Psoas muscle (tissue), 8 donors: ENCODE results near the gene C12orf57. TPM values are rescaled to one million over a fixed set of nuclear protein-coding genes. Genes with fewer than 3 reads are reported as not detected.

Experiments
- ATAC-seq, 4 donors: fragments of 200-7000 bp; cut with Tn5 transposase; one replicate each; pipeline ENCODE4 v1.9.1; 2020; ENCODE audit warnings: moderate library complexity in 3 of 4, mild to moderate bottlenecking in 2 of 4
- DNase-seq, 2 donors: peaks; one replicate each; pipeline ENCODE4 v3.0.0-alpha.2; 2020
- H3K27ac ChIP-seq: fragments of 200-600 bp; one replicate; pipeline ENCODE4 v1.8.0; 2022
- H3K27me3 ChIP-seq, 3 donors: fragments of 200-600 bp in 1 of 3; one replicate each; pipeline versions ENCODE4 v1.6.1 to v1.8.0; 2013 to 2022; ENCODE audit warnings: low read length in 2 of 3, mild to moderate bottlenecking in 2 of 3, moderate library complexity in 1 of 3; ENCODE audit not compliant: insufficient read depth in 3 of 3
- H3K36me3 ChIP-seq, 2 donors: fragments of 200-600 bp in 1 of 2; one replicate each; pipeline versions ENCODE4 v1.6.1 to v1.8.0; 2013 to 2022; ENCODE audit warnings: low read depth in 1 of 2, mild to moderate bottlenecking in 1 of 2, moderate library complexity in 1 of 2; ENCODE audit not compliant: insufficient read depth in 1 of 2
- H3K4me1 ChIP-seq: fragments of 200-600 bp; one replicate; pipeline ENCODE4 v1.8.0; 2022
- H3K4me3 ChIP-seq: fragments of 200-600 bp; one replicate; pipeline ENCODE4 v1.8.0; 2022; ENCODE audit warnings: mild to moderate bottlenecking
- H3K9me3 ChIP-seq: fragments of 200-600 bp; one replicate; pipeline ENCODE4 v1.8.0; 2022
- CTCF ChIP-seq: fragments of 200-600 bp; IDR thresholded peaks from one replicate; pipeline ENCODE4 v1.8.0; 2022; ENCODE audit warnings: antibody characterized with exemption
- WGBS, 3 donors: extraction: QIAGEN DNeasy Blood & Tissue Kit; methylation state at CpG; one replicate each; pipeline versions ENCODE4 v1.1.6 to v1.1.7; 2013; 5-methylcytosine and 5-hydroxymethylcytosine counted together
- intact Hi-C, 2 donors: fragments of 100-400 bp; cut with DNase I; formaldehyde crosslinking; loops; one replicate each; pipeline versions ENCODE4 v1.11.0 to v1.14.2; 2022
- polyA plus RNA-seq, 3 donors: library from polyadenylated mRNA; stranded (reverse); fragments of 200-250 nt; gene quantifications; one replicate each; pipeline ENCODE4 v1.2.3, GENCODE V29; 2013
- total RNA-seq, 4 donors: library from RNA; stranded (reverse); fragmentation: NEBNext Ultra II Directional in 2 of 4; extraction: Animal tissue kit (Norgen Biotek cat#: 25700) in 2 of 4; gene quantifications; one replicate each; pipeline versions ENCODE4 v1.2.1 to v1.2.4, GENCODE V29; 2021 to 2023
- donor health status: healthy with polysubstance abuse.
- donor health status: DM: no; HTN: no; CAD: no; lungs with moderate emphysema.
- donor health status: Bipolar disorder and iron deficiency.
- donor health status: healthy.
- donor health status: DM: yes; HTN: yes; CAD: no.
- donor health status: DM: no; HTN: no; CAD: no.
- donor health status: DM: no; HTN: no; CAD: no.
- donor health status: DM: yes; HTN: yes; CAD: no.

Gene C12orf57
- total and polyA plus RNA-seq, 7 donors, result 80.4 to 269 (median 110) TPM

DNA sequence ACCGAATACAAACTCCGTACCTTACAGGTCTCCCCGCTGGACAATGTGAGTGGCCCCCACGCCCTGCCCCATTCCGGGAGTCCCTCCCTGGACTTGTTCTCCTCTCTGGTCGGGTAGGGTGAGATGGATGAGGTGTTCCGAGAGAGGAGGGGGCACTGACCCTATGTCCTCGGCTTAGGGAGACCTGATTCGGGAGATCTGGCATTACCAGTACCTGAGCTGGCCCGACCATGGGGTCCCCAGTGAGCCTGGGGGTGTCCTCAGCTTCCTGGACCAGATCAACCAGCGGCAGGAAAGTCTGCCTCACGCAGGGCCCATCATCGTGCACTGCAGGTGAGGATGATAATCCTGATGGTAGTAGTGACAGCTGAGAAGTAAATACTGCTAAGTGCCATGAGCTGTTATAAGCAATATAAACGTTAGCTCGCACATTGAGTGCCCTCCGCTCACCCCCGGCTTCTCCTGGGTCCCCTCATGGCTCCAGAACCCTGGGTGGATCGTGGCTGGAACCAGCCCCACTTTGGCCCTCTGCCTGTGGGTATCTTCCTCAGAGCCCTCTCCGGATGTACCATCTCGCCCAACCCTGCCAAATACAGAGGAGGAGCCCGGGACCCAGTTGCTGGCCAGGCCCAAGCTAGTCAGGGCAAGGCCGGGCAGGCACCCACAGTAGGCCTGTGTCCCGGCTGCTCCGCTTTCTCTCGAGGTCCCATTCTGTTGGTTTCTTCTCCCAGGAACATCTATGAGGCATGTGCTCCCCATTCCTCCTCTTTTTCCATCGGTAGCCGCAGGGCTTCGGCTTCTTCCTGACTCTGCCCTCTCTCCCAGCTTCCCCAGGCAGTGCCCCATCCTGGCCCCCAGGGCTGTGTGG is 14.2 kb downstream of the C12orf57 start:
- intact Hi-C loops, result no loop called here

GRCh38 chr12:6958609-6959057 is 14.8 kb downstream of the C12orf57 start:
- ATAC-seq (no peak), DNase-seq (peak in 1 of 2 donors; percentile 39)
- no peak overlapping the region for H3K4me3 ChIP-seq
- H3K27me3 ChIP-seq, result no peaks in the 10 kb centered on the region
- H3K9me3 ChIP-seq, result no peaks in the 10 kb centered on the region
- no peaks in the 10 kb centered on the region for H3K36me3 ChIP-seq
- peak overlapping the region; percentile 53 for H3K27ac ChIP-seq
- WGBS, 3 donors, result 57 to 71% (median 66%) methylated on average over 10 of the region's 10 CpGs
- intact Hi-C loops, result no loop called here
- no peak for TF ChIP-seq CTCF
- H3K4me1 ChIP-seq, result peaks cover 10% of the 10 kb centered on the region

More for the DNA sequence above, 14.2 kb downstream of the C12orf57 start:
- 85 to 89% (median 86%) methylated on average over 28 of the region's 28 CpGs for WGBS, 3 donors
- no peaks in the 10 kb centered on the region for H3K36me3 ChIP-seq
- H3K4me1 ChIP-seq, result peaks cover 10% of the 10 kb centered on the region
- DNase-seq (peak in 1 of 2 donors; percentile 45), ATAC-seq (no peak)
- H3K9me3 ChIP-seq, result no peaks in the 10 kb centered on the region
- H3K27ac ChIP-seq, result peak overlapping the region; percentile 53
- H3K4me3 ChIP-seq, result no peak overlapping the region
- H3K27me3 ChIP-seq, result no peaks in the 10 kb centered on the region
- TF ChIP-seq CTCF, result no peak

- ATAC-seq, result no peak
- 58 to 60% (median 60%) methylated on average over 21 to 24 of the region's 24 CpGs for WGBS, 3 donors
- peak overlapping the region; percentile 53 for H3K27ac ChIP-seq
- H3K27me3 ChIP-seq, result no peaks in the 10 kb centered on the region
- H3K9me3 ChIP-seq, result no peaks in the 10 kb centered on the region
- H3K36me3 ChIP-seq, result no peaks in the 10 kb centered on the region
- no peak for TF ChIP-seq CTCF
- DNase-seq, result peak; percentile 30 to 63
- H3K4me3 ChIP-seq, result no peak overlapping the region
- H3K4me1 ChIP-seq, result peaks cover 10% of the 10 kb centered on the region
- intact Hi-C loops, result no loop called here
Observed at GRCh38 chr12:6959058-6959804, 15.4 kb downstream of the C12orf57 start.

DNA sequence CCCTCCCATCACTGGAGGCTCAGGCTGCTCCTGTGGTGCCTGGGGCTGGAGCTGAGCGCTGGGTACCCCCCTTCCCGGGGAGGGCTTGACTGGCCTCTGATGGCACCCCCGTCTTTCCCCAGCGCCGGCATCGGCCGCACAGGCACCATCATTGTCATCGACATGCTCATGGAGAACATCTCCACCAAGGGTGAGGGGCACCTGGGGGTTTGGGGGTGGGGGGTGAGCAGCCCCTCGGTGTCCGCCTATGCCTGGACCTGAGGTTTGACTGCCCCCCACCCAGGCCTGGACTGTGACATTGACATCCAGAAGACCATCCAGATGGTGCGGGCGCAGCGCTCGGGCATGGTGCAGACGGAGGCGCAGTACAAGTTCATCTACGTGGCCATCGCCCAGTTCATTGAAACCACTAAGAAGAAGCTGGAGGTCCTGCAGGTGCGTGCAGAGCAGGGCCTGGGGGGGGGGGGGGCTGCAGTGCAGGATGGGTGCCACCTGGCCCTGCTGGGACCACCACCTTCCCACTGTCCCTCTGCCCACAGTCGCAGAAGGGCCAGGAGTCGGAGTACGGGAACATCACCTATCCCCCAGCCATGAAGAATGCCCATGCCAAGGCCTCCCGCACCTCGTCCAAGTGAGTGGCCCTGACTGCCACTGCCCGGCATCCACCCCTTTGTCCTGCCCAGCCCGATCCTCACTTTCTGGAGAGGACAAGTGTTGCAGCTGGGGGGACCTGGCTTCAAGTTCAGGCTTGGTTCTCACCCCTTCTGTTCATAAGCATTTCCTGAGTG is 16.2 kb downstream of the C12orf57 start:
- DNase-seq, result peak in 1 of 2 donors; percentile 50
- WGBS, 3 donors, result 86 to 90% (median 90%) methylated on average over 24 to 26 of the region's 26 CpGs
- Histone ChIP-seq H3K4me3 (no peak overlapping the region), H3K9me3 (no peaks in the 10 kb centered on the region), H3K4me1 (peaks cover 14% of the 10 kb centered on the region), H3K27me3 (no peaks in the 10 kb centered on the region), H3K36me3 (peaks cover 0 to 3% of the 10 kb centered on the region in 2 donors), H3K27ac (peak overlapping the region; percentile 53)
- no peak for TF ChIP-seq CTCF
- no peak for ATAC-seq
- intact Hi-C loops, result loop anchor here (2.0 to 5.0 kb wide), 2 partner anchors 15 to 38 kb away; partner anchors contain the start of gene C12orf57 (in 1 of the 2)
